ENCODE data around the gene PIGR. TPM values are rescaled to one million over a fixed set of nuclear protein-coding genes. Genes with fewer than 3 reads are reported as not detected.
A peak's percentile ranks its signal among the peaks of the same experiment; 100 is the strongest.

PIGR gene
- total and polyA plus RNA-seq, 9 of the 15 experiments (the other 6 are each of a cell fraction or from before 2014, with no cell fraction given) = 0.01 to 1.5 (median 0.03) TPM; not detected in 4

DNA sequence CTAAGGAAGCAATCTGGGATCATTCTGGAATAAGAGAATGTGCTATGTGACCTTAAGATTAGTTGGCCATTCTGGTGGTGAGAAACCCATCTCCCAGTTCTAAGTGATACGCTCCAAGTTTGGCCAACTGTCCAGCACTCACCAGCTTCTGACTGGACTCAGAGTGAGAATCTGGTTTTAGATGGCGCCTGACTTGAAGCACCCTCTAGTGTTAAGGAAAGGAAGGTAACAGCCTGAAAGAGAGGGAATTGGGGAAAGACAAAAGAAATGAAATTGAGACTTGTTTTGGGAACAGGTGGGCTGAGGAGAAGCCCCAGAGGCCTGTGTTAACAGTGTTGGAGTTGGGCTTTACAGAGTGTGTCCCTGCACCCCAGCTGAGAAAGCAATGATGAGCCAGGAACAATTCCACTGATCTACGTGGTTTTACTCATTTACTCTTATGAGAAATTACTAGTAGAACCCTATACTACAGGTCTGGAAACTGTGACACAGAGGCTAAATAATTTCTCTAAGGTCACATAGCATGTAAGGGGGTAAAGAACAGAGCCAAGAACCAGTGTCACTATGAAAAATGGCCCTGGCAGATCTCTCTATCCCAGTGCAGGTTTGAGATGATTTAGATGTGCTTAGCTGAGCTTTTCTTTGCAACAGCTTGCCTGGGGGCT is 33.2 kb upstream of the PIGR start (continued):
- TF ChIP-seq, protein P1, sequence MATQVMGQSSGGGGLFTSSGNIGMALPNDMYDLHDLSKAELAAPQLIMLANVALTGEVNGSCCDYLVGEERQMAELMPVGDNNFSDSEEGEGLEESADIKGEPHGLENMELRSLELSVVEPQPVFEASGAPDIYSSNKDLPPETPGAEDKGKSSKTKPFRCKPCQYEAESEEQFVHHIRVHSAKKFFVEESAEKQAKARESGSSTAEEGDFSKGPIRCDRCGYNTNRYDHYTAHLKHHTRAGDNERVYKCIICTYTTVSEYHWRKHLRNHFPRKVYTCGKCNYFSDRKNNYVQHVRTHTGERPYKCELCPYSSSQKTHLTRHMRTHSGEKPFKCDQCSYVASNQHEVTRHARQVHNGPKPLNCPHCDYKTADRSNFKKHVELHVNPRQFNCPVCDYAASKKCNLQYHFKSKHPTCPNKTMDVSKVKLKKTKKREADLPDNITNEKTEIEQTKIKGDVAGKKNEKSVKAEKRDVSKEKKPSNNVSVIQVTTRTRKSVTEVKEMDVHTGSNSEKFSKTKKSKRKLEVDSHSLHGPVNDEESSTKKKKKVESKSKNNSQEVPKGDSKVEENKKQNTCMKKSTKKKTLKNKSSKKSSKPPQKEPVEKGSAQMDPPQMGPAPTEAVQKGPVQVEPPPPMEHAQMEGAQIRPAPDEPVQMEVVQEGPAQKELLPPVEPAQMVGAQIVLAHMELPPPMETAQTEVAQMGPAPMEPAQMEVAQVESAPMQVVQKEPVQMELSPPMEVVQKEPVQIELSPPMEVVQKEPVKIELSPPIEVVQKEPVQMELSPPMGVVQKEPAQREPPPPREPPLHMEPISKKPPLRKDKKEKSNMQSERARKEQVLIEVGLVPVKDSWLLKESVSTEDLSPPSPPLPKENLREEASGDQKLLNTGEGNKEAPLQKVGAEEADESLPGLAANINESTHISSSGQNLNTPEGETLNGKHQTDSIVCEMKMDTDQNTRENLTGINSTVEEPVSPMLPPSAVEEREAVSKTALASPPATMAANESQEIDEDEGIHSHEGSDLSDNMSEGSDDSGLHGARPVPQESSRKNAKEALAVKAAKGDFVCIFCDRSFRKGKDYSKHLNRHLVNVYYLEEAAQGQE (IDR thresholded peaks at IDR 0.05; ENCODE audit: borderline replicate concordance) = peak; percentile 75
- TF ChIP-seq, protein P1 (CRISPR knock-in tag; IDR thresholded peaks at IDR 0.05; ENCODE audit: low read depth) = no peak
- TF ChIP-seq, protein P2, sequence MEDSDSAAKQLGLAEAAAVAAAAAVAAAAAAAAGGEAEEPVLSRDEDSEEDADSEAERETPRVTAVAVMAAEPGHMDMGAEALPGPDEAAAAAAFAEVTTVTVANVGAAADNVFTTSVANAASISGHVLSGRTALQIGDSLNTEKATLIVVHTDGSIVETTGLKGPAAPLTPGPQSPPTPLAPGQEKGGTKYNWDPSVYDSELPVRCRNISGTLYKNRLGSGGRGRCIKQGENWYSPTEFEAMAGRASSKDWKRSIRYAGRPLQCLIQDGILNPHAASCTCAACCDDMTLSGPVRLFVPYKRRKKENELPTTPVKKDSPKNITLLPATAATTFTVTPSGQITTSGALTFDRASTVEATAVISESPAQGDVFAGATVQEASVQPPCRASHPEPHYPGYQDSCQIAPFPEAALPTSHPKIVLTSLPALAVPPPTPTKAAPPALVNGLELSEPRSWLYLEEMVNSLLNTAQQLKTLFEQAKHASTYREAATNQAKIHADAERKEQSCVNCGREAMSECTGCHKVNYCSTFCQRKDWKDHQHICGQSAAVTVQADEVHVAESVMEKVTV (CRISPR knock-in tag; IDR thresholded peaks at IDR 0.05) = peak; percentile 63; the same call in 1 of the 2 replicates
- TF ChIP-seq RB1 (IDR thresholded peaks at IDR 0.05; ENCODE audit: low read depth) = 0 out of 2 replicates have a peak, but pooled peaks have one; percentile 17
